ENCODE measurements around the gene ADGRG1.

ADGRG1 gene

DNA sequence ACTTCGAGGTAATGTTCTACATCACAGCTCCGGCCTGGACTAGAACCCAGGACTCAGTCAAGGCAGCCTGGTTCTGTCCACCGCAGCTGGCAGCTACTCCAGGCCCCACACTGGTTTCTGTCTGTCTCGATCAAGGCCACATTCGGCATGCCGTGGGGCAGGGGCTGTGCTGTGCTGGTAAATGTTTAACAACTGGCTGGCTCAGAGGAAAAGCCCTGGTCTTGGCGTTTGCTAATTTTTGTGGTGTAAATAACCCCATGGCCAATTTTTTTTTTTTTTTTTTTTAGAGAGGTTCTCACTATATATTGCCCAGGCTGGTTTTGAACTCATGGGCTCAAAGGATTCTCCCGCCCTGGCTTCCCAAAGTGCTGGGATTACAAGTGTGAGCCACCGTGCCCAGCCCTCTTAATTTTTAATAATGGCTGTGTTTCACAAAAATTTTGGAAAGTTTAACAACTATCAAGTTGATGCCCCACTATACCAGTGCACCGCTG is 65.8 kb downstream of the ADGRG1 start:
- TF ChIP-seq, protein P1, sequence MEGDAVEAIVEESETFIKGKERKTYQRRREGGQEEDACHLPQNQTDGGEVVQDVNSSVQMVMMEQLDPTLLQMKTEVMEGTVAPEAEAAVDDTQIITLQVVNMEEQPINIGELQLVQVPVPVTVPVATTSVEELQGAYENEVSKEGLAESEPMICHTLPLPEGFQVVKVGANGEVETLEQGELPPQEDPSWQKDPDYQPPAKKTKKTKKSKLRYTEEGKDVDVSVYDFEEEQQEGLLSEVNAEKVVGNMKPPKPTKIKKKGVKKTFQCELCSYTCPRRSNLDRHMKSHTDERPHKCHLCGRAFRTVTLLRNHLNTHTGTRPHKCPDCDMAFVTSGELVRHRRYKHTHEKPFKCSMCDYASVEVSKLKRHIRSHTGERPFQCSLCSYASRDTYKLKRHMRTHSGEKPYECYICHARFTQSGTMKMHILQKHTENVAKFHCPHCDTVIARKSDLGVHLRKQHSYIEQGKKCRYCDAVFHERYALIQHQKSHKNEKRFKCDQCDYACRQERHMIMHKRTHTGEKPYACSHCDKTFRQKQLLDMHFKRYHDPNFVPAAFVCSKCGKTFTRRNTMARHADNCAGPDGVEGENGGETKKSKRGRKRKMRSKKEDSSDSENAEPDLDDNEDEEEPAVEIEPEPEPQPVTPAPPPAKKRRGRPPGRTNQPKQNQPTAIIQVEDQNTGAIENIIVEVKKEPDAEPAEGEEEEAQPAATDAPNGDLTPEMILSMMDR (IDR thresholded peaks at IDR 0.05; ENCODE audit: low read depth, low read length, missing control alignments), result no peak
- H3K4me3 ChIP-seq (ENCODE audit: low read depth, low read length), result peak overlapping the region; percentile 39
- in situ Hi-C loops (cut with HindIII; ENCODE audit: low sequenced_read_pairs), result no loop called here
- no peak for DNase-seq (ENCODE audit: low read depth)

DNA sequence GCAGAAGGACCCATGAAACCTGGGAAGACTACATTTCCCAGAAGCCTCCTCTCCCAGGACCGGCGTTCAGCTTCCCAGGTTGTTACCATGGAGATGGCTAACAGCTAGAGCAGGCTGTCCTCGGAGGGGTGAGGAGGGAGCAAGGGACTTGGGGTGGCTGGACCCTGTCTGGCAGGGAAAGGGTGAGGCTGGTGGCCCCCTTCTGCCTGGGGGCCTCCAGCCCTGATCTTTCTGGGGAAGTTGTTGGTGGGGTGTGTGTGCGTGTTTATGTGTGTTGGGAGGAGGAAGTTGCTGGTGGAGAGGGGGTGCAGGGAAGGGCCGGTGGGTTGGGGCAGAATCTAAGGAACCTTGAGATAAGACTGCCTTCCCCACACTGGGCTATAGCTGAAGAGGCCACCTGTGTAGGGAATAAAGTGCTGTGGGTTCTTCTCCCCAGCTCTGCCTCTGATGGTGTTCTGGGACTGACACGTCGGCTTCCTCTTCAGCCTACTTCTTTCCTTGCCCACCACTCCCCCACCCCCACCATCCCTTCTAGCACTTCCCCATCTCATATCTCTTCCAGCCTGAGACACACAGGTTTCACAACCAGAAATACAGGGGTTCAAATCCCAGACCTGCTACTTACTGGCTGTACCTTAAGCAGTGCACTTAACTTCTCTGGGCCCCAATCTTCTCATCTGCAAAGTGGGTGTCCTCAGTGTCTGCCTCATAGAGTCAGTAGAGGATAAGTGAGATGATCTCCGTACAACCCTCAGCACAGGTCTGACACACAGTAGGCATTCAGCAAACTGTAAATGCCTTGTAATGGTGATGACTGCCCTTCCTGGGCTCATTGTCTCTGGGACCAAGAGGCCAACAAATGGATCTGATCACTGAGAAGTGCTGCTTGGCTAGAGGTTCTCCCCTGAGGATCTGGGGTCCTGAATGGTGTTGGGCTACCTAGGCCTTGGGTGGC is 66.6 kb downstream of the ADGRG1 start, which contains the start of gene DRC7:
Gene DRC7 (plus strand): TSS at position 82 of the 955 bp plus-strand sequence. CDS start 3,144 bp downstream, outside the sequence.
- H3K4me3 ChIP-seq (ENCODE audit: low read depth, low read length), result peak within 1 kb of the TSS; percentile 39
- TF ChIP-seq, protein P1 (IDR thresholded peaks at IDR 0.05; ENCODE audit: low read depth, low read length, missing control alignments), result no peak
- in situ Hi-C loops (cut with HindIII; ENCODE audit: low sequenced_read_pairs), result no loop called here
- no peak for DNase-seq (ENCODE audit: low read depth)

- TF ChIP-seq, protein P1 (IDR thresholded peaks at IDR 0.05; ENCODE audit: low read depth, low read length, missing control alignments), result no peak
- no peak overlapping the region for H3K4me3 ChIP-seq (ENCODE audit: low read depth, low read length)
- no peak for DNase-seq (ENCODE audit: low read depth)
- in situ Hi-C loops (cut with HindIII; ENCODE audit: low sequenced_read_pairs), result no loop called here
Measured at GRCh38 chr16:57695680-57696069, 67.2 kb downstream of the ADGRG1 start.

- DNase-seq (ENCODE audit: low read depth), result no peak
- TF ChIP-seq, protein P1 (IDR thresholded peaks at IDR 0.05; ENCODE audit: low read depth, low read length, missing control alignments), result no peak
- in situ Hi-C loops (cut with HindIII; ENCODE audit: low sequenced_read_pairs), result no loop called here
- no peak overlapping the region for H3K4me3 ChIP-seq (ENCODE audit: low read depth, low read length)
Measured at GRCh38 chr16:57696240-57696639, 67.8 kb downstream of the ADGRG1 start.

- TF ChIP-seq, protein P1 (IDR thresholded peaks at IDR 0.05; ENCODE audit: low read depth, low read length, missing control alignments), result no peak
- no peak for DNase-seq (ENCODE audit: low read depth)
- in situ Hi-C loops (cut with HindIII; ENCODE audit: low sequenced_read_pairs), result no loop called here
- H3K4me3 ChIP-seq (ENCODE audit: low read depth, low read length), result no peak overlapping the region
Measured at GRCh38 chr16:57697896-57698537, 69.6 kb downstream of the ADGRG1 start.

- H3K4me3 ChIP-seq (ENCODE audit: low read depth, low read length), result no peak overlapping the region
- in situ Hi-C loops (cut with HindIII; ENCODE audit: low sequenced_read_pairs), result no loop called here
- DNase-seq (ENCODE audit: low read depth), result no peak
- TF ChIP-seq, protein P1 (IDR thresholded peaks at IDR 0.05; ENCODE audit: low read depth, low read length, missing control alignments), result no peak
Measured at GRCh38 chr16:57698812-57699405, 70.5 kb downstream of the ADGRG1 start.
